ENCODE data around the gene EIF4G3. TPM values are rescaled to one million over a fixed set of nuclear protein-coding genes. Genes with fewer than 3 reads are reported as not detected.
"Not testable (repeated sequence)": the region's sequence is repeated elsewhere in the genome, so short reads cannot be mapped to it uniquely, and the experiment has no call there.

The EIF4G3 gene
- polyA plus RNA-seq, 1 of the 3 experiments (the other 2 are of a cell fraction) = 32.0 TPM

DNA sequence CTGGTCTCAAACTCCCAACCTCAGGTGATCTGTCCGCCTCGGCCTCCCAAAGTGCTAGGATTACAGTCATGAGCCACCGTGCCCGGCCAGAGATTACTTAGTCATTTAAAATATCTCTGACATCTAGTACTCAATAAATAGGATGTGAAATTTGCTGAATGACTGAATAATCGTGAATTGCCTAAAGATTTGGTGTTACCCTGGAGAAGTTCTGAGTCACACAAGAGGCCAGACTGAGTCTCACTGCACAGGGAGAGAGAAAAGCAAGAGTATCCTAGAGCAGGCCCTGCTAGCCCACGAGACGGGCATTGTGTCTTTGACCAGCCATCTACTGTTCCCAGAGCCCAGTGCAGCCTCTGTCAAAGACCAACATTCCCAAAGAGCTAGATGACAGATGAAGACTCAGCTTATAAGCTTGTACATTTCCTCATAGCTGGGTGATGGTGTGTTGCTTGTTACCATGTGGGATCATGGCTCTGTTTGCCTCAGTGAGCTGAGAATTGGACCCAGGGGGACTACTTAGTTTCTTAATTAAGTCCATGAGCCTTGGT lies 5.6 kb upstream of the EIF4G3 start:
- Histone ChIP-seq H3K27ac (ENCODE audit: low read depth in 2 of 2, low read length in 1 of 2) (no peak overlapping the region), H3K79me2 (ENCODE audit: insufficient read depth) (no peaks in the 10 kb centered on the region), H3K9me3 (no peaks in the 10 kb centered on the region), H3K4me3 (ENCODE audit: low read depth in 2 of 2, low read length in 1 of 2) (no peak overlapping the region), H3K9ac (no peak overlapping the region), H3K9me2 (no peaks in the 10 kb centered on the region), H3F3A (replicated peaks; ENCODE audit: insufficient read depth) (no peaks in the 10 kb centered on the region), H3K4me2 (no peak overlapping the region), H2AFZ (ENCODE audit: low read depth) (no peak overlapping the region), H3K4me1 (ENCODE audit: control insufficient read depth in 1 of 2, insufficient read depth in 2 of 2, low read depth in 1 of 2, low read length in 1 of 2) (peaks cover 0 to under 1% of the 10 kb centered on the region in 2 experiments; a peak in 1 of 4 replicates), H3K36me3 (replicated peaks in 1 of 2; ENCODE audit: control insufficient read depth in 1 of 2, insufficient read depth in 2 of 2, low read length in 1 of 2) (no peaks in the 10 kb centered on the region), H4K20me1 (ENCODE audit: insufficient read depth) (no peaks in the 10 kb centered on the region), H3K27me3 (ENCODE audit: insufficient read depth) (no peaks in the 10 kb centered on the region)
- DNase-seq = no peak
- TF ChIP-seq, protein P1, sequence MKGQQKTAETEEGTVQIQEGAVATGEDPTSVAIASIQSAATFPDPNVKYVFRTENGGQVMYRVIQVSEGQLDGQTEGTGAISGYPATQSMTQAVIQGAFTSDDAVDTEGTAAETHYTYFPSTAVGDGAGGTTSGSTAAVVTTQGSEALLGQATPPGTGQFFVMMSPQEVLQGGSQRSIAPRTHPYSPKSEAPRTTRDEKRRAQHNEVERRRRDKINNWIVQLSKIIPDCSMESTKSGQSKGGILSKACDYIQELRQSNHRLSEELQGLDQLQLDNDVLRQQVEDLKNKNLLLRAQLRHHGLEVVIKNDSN (IDR thresholded peaks at IDR 0.05; ENCODE audit: borderline replicate concordance, low read depth) = no peak
- TF ChIP-seq ELF1 (IDR thresholded peaks at IDR 0.05) = no peak
- TF ChIP-seq POLR2AphosphoS5 (IDR thresholded peaks at IDR 0.05; ENCODE audit: low read depth, low read length) = no peak
- TF ChIP-seq JUND (IDR thresholded peaks at IDR 0.05) = no peak
- TF ChIP-seq, protein P2, sequence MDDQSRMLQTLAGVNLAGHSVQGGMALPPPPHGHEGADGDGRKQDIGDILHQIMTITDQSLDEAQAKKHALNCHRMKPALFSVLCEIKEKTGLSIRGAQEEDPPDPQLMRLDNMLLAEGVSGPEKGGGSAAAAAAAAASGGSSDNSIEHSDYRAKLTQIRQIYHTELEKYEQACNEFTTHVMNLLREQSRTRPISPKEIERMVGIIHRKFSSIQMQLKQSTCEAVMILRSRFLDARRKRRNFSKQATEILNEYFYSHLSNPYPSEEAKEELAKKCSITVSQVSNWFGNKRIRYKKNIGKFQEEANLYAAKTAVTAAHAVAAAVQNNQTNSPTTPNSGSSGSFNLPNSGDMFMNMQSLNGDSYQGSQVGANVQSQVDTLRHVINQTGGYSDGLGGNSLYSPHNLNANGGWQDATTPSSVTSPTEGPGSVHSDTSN (IDR thresholded peaks at IDR 0.05) = no peak
- WGBS (ENCODE audit: low lambda C conversion rate) = 84% methylated on average over 7 of the region's 7 CpGs
- CTCF ChIA-PET = interaction anchor here (6.5 kb wide), 1 partner anchor 13 kb away, joined by 49 read pairs; no protein-coding TSS in a partner anchor
- POLR2A ChIA-PET = interaction anchor here (0.8 kb wide), 1 partner anchor 13 kb away, joined by 4 read pairs; no protein-coding TSS in a partner anchor

DNA sequence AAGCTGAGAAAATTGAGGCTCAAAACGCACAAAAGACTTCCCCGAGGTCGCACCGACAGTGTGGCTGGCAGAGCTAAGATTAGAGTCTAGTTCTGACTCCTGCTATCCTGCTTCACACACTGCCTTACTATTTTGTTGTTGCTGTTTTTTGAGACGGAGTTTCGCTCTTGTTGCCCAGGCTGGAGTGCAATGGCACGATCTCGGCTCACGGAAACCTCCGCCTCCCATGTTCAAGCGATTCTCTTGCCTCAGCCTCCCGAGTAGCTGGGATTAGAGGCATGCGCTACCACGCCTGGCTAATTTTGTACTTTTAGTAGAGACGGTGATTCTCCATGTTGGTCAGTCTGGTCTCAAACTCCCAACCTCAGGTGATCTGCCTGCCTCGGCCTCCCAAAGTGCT lies 1.6 kb upstream of the EIF4G3 start:
- not testable (repeated sequence) for H2AFZ ChIP-seq (ENCODE audit: low read depth); H3K4me2 ChIP-seq; H3K36me3 ChIP-seq (replicated peaks in 1 of 2; ENCODE audit: control insufficient read depth in 1 of 2, insufficient read depth in 2 of 2, low read length in 1 of 2); H3K4me3 ChIP-seq (ENCODE audit: low read depth in 2 of 2, low read length in 1 of 2); H3K27me3 ChIP-seq (ENCODE audit: insufficient read depth); H3K9me3 ChIP-seq; DNase-seq; H3K9me2 ChIP-seq; H3K4me1 ChIP-seq (ENCODE audit: control insufficient read depth in 1 of 2, insufficient read depth in 2 of 2, low read depth in 1 of 2, low read length in 1 of 2); H3K9ac ChIP-seq; H3K27ac ChIP-seq (ENCODE audit: low read depth in 2 of 2, low read length in 1 of 2)
- CTCF ChIA-PET = interaction anchor here (1.4 to 2.4 kb wide), 4 partner anchors 10 to 482 kb away, joined by 3 to 8 read pairs (median 4); no protein-coding TSS in a partner anchor
- Histone ChIP-seq H3K79me2 (ENCODE audit: insufficient read depth) (peaks cover 27% of the 10 kb centered on the region), H4K20me1 (ENCODE audit: insufficient read depth) (peaks cover 14% of the 10 kb centered on the region), H3F3A (replicated peaks; ENCODE audit: insufficient read depth) (peaks cover 11% of the 10 kb centered on the region)
- POLR2A ChIA-PET = interaction anchor here (0.7 kb wide), 1 partner anchor 441 kb away, joined by 3 read pairs; no protein-coding TSS in a partner anchor
- WGBS (ENCODE audit: low lambda C conversion rate) = 97% methylated on average over 16 of the region's 16 CpGs

DNA sequence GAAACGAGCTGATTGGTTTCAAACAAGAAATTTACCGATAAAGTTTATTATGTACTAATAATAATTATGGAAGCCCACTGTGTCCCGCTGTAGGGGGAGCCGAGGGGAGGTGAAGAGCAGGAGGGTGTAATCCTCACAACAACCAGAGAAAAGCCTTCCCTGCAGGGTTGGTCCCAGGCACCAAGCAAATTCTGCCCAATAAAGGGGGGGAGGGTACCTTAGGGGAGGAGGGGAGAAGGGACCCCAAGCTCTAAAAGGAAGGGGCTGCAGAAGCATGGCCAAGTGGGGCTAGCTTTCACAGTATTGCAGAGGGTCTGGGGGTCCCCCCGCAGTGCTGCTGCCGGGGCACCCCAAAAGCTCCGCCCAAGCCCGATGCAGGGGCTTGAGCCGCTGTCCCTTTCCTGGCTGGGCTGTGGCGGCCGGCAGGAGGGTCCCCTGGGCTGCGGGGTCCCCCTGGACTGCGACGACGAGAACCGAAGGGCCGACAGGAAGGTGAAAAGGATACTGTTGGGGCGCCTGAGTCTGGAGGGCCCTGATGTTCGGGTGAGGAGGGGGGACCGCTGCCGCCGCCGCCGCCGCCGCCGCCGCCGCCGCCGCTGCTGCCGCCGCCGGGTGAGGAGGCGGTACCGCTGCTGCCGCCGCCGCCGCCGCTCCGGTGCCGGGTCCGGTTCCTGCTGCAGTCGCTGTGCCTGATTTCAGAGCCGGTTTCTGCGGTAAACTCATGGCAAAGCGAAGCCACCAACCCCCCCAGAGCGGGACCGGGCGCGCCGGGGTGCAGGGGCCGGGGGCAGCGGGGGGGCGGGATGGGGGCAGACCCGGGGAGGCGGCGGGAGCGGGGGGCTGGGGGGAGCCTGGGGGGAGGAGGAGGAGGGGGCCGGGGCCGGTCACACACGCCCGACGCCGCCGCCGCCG lies 771 bp downstream of the EIF4G3 start:
- POLR2A ChIA-PET = interaction anchor here (0.6 to 0.9 kb wide), 2 partner anchors 12 to 390 kb away, joined by 3 to 4 read pairs; no protein-coding TSS in a partner anchor
- Histone ChIP-seq H3K9me2 (no peaks in the 10 kb centered on the region), H3K9me3 (no peaks in the 10 kb centered on the region), H3K36me3 (replicated peaks in 1 of 2; ENCODE audit: control insufficient read depth in 1 of 2, insufficient read depth in 2 of 2, low read length in 1 of 2) (peaks cover 0 to 3% of the 10 kb centered on the region in 2 experiments), H3K4me3 (ENCODE audit: low read depth in 2 of 2, low read length in 1 of 2) (peak overlapping the region; percentile 91 to 93), H3K27ac (ENCODE audit: low read depth in 2 of 2, low read length in 1 of 2) (peak overlapping the region; percentile 76 to 90), H3K9ac (peak overlapping the region; percentile 86), H3K79me2 (ENCODE audit: insufficient read depth) (peaks cover 51% of the 10 kb centered on the region), H3K27me3 (ENCODE audit: insufficient read depth) (no peaks in the 10 kb centered on the region), H2AFZ (ENCODE audit: low read depth) (no peak overlapping the region), H3K4me2 (peak overlapping the region; percentile 76), H3K4me1 (ENCODE audit: control insufficient read depth in 1 of 2, insufficient read depth in 2 of 2, low read depth in 1 of 2, low read length in 1 of 2) (peaks cover 0 to 6% of the 10 kb centered on the region in 2 experiments; a peak in 3 of 4 replicates), H3F3A (replicated peaks; ENCODE audit: insufficient read depth) (peaks cover 24% of the 10 kb centered on the region), H4K20me1 (ENCODE audit: insufficient read depth) (peaks cover 20% of the 10 kb centered on the region)
- TF ChIP-seq ELF1 (IDR thresholded peaks at IDR 0.05) (no peak), TAF1 (IDR thresholded peaks at IDR 0.05; ENCODE audit: borderline replicate concordance, low read depth, low read length) (0 out of 2 replicates have a peak, but pooled peaks have one; percentile 7)
- CTCF ChIA-PET = interaction anchor here (1.1 to 1.3 kb wide), 4 partner anchors 14 to 479 kb away, joined by 4 to 6 read pairs (median 5); no protein-coding TSS in a partner anchor
- peak; percentile 72 for DNase-seq
- WGBS (ENCODE audit: low lambda C conversion rate) = 1% methylated on average over 19 of the region's 69 CpGs
